Endothelial cell of umbilical vein (primary cell): ENCODE data around the gene MIS12. TPM values are rescaled to one million over a fixed set of nuclear protein-coding genes. Genes with fewer than 3 reads are reported as not detected.

Experiments
- BruUV-seq: library from RNA; stranded (reverse); fragments of 400-500 nt; replicated peaks from 2 replicates; lab custom pipeline; 2021; lab: Mats Ljungman, UMichigan
- CTCF ChIA-PET: fragments of 300-600, 350-600 bp; sonication (Branson Sonifier 250); formaldehyde crosslinking; loops from one replicate; lab custom pipeline; 2021; ENCODE audit warnings: antibody characterized with exemption, inconsistent platforms; lab: Charles Lee
- POLR2A ChIA-PET: fragments of 300-600, 350-600 bp; sonication (Branson Sonifier 250); formaldehyde crosslinking; loops from one replicate; lab custom pipeline; 2021; ENCODE audit warnings: antibody characterized with exemption, inconsistent platforms; lab: Charles Lee
- DNase-seq: peaks from one replicate; pipeline ENCODE4 v3.0.0-alpha.2; 2011; ENCODE audit warnings: low read depth, low spot score
- FAIRE-seq: peaks from 2 replicates; lab custom pipeline; 2011; peaks lifted over from hg19 to GRCh38; lab: Jason Lieb, UNC
- H2AFZ ChIP-seq: 2 replicates; pipeline ENCODE4 v1.6.0; 2012; ENCODE audit warnings: low read depth, low read length, control low read depth, inconsistent platforms
- H3K27ac ChIP-seq: 2 replicates; pipeline ENCODE4 v1.5.1; 2011; ENCODE audit warnings: low read depth, mild to moderate bottlenecking, control low read depth, low read length, moderate library complexity; ENCODE audit not compliant: insufficient read depth
- H3K27me3 ChIP-seq, 2 experiments: 2 replicates each; pipeline versions ENCODE4 v1.6.0 to v1.6.1; 2011; ENCODE audit warnings: low read length in 2 of 2, mixed read lengths in 1 of 2; ENCODE audit not compliant: control insufficient read depth in 2 of 2, insufficient read depth in 2 of 2
- H3K36me3 ChIP-seq, 2 experiments: 2 replicates in 1 of 2; 3 replicates in 1 of 2; pipeline ENCODE4 v1.5.1; 2011; ENCODE audit warnings: low read length in 2 of 2, mild to moderate bottlenecking in 1 of 2, moderate library complexity in 1 of 2; ENCODE audit not compliant: control insufficient read depth in 2 of 2, insufficient read depth in 2 of 2; ENCODE audit errors: extremely low read depth in 1 of 2
- H3K4me1 ChIP-seq: 3 replicates; pipeline ENCODE4 v1.5.1; 2011; ENCODE audit warnings: mild to moderate bottlenecking, low read length; ENCODE audit not compliant: control insufficient read depth, insufficient read depth; ENCODE audit errors: extremely low read depth
- H3K4me2 ChIP-seq: 2 replicates; pipeline ENCODE4 v1.6.1; 2011; ENCODE audit warnings: low read length, control low read depth, mixed read lengths; ENCODE audit not compliant: insufficient read depth
- H3K4me3 ChIP-seq, 3 experiments: fragments of 200-600 bp in 1 of 3; sonication (generic), shearing (Covaris generic) in 1 of 3; replicated peaks in 1 of 3; 2 replicates each; pipeline ENCODE4 v1.5.1; 2011 to 2016; ENCODE audit warnings: control low read depth in 3 of 3, low read length in 3 of 3, mild to moderate bottlenecking in 2 of 3, inconsistent platforms in 1 of 3, low read depth in 1 of 3, moderate library complexity in 1 of 3; ENCODE audit not compliant: insufficient read depth in 1 of 3
- H3K79me2 ChIP-seq: 2 replicates; pipeline ENCODE4 v1.6.0; 2012; ENCODE audit warnings: low read length, inconsistent platforms; ENCODE audit not compliant: control insufficient read depth, insufficient read depth
- H3K9ac ChIP-seq: replicated peaks from 2 replicates; pipeline ENCODE3; 2011; ENCODE audit warnings: low read length, control low read depth; ENCODE audit not compliant: insufficient read depth; ENCODE audit errors: extremely low read depth
- H3K9me1 ChIP-seq: replicated peaks from 3 replicates; pipeline ENCODE4 v1.6.0; 2011; ENCODE audit warnings: mild to moderate bottlenecking, low read length; ENCODE audit not compliant: control insufficient read depth, insufficient read depth; ENCODE audit errors: extremely low read depth
- H3K9me3 ChIP-seq: replicated peaks from 2 replicates; pipeline ENCODE4 v1.5.1; 2012; ENCODE audit warnings: low read length, inconsistent platforms; ENCODE audit not compliant: control insufficient read depth, insufficient read depth
- H4K20me1 ChIP-seq: replicated peaks from 2 replicates; pipeline ENCODE3; 2011; ENCODE audit warnings: mild to moderate bottlenecking, low read length; ENCODE audit not compliant: control insufficient read depth, insufficient read depth; ENCODE audit errors: extremely low read depth
- CTCF ChIP-seq, 2 donors: IDR thresholded peaks; 1 replicate in 1 of 2; 2 replicates in 1 of 2; pipeline ENCODE4 v1.5.1; 2011; ENCODE audit warnings: low read length in 2 of 2, mild to moderate bottlenecking in 2 of 2, moderate library complexity in 2 of 2, control low read depth in 1 of 2, inconsistent platforms in 1 of 2, low read depth in 1 of 2; ENCODE audit not compliant: insufficient read depth in 1 of 2; ENCODE audit errors: extremely low read depth in 1 of 2
- EZH2 ChIP-seq: IDR thresholded peaks from 2 replicates; pipeline ENCODE4 v1.6.1; 2012; ENCODE audit warnings: borderline replicate concordance, low read depth, mild to moderate bottlenecking, moderate library complexity, low read length, inconsistent platforms; ENCODE audit not compliant: severe bottlenecking
- FOS ChIP-seq: IDR thresholded peaks from 2 replicates; pipeline ENCODE4 v1.6.1; 2011; ENCODE audit warnings: mild to moderate bottlenecking, low read length, moderate library complexity, borderline replicate concordance; ENCODE audit not compliant: insufficient read depth
- GATA2 ChIP-seq: IDR thresholded peaks from 2 replicates; pipeline ENCODE4 v1.7.0; 2011; ENCODE audit warnings: low read depth, mild to moderate bottlenecking, moderate library complexity, mixed read lengths, low read length; ENCODE audit not compliant: insufficient read length, insufficient read depth
- JUN ChIP-seq: IDR thresholded peaks from 2 replicates; pipeline ENCODE4 v1.6.1; 2011; ENCODE audit warnings: borderline replicate concordance, low read depth; ENCODE audit not compliant: insufficient read length, insufficient read depth
- MYC ChIP-seq: IDR thresholded peaks from one replicate; pipeline ENCODE4 v1.6.1; 2011; ENCODE audit warnings: mild to moderate bottlenecking, low read depth, low read length
- POLR2A ChIP-seq: IDR thresholded peaks from 2 replicates; pipeline ENCODE4 v1.6.1; 2012; ENCODE audit warnings: low read depth, mild to moderate bottlenecking, control low read depth, low read length
- POLR2AphosphoS5 ChIP-seq: IDR thresholded peaks from 2 replicates; pipeline ENCODE4 v1.6.1; 2012; ENCODE audit warnings: low read depth, mild to moderate bottlenecking, control low read depth, low read length, moderate library complexity; ENCODE audit not compliant: insufficient read depth
- dilution Hi-C: fragments of 300-500 bp; cut with MboI; formaldehyde crosslinking; loops from one replicate; pipeline ENCODE4 v1.15.0; 2019; ENCODE audit warnings: low sequenced_read_pairs; ENCODE audit not compliant: extremely low pct_ligation_motif_present
- intact Hi-C: fragments of 100-400 bp; cut with micrococcal nuclease; formaldehyde crosslinking; loops from one replicate; pipeline ENCODE4 v1.10.0; 2022
- polyA plus RNA-seq, 4 experiments: library from polyadenylated mRNA; depleted of rRNA in 3 of 4; stranded (reverse) in 3 of 4; unstranded in 1 of 4; fragments of >200 nt; gene quantifications; 2 replicates each; pipeline versions ENCODE4 v1.2.1 to v1.2.3, GENCODE V29; 2011 to 2012; ENCODE audit warnings: missing spikeins in 1 of 4
- total RNA-seq: library from RNA; stranded (reverse); gene quantifications from 2 replicates; pipeline ENCODE4 v1.2.3, GENCODE V29; 2021
- TF ChIP-seq, protein P1 (sequence below): IDR thresholded peaks from 2 replicates; pipeline ENCODE4 v1.6.1; 2011; ENCODE audit not compliant: insufficient read depth, insufficient read length

MIS12 gene
- total and polyA plus RNA-seq, 2 donors (not counting 3 experiments of a cell fraction or from before 2014, with no cell fraction given), result 8.3 to 20.1 TPM

DNA sequence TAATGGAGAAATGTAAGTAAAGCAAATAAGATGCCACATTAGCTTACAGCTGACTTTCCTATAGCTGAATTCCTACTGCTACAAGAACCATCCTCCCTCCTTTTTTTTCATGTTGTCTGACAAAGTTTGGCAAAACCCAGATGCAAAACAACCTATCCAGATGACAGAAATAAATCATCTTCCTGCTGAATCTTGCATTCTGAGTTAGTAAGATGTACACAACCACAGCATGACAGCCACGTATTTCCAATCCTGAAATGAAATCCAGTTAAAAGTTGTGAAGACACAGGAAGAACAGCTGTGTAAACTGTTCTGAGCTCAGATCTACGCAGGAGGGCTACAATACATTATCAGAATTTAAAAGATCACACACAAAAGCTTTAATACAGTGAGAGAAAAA, 12.5 kb upstream of the MIS12 start:
- no peak for TF ChIP-seq EZH2
- no peak for TF ChIP-seq JUN
- TF ChIP-seq, protein P1, sequence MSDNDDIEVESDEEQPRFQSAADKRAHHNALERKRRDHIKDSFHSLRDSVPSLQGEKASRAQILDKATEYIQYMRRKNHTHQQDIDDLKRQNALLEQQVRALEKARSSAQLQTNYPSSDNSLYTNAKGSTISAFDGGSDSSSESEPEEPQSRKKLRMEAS, result no peak
- no peaks in the 10 kb centered on the region for H3K4me1 ChIP-seq
- no peak for FAIRE-seq
- no peak overlapping the region for H3K4me2 ChIP-seq
- BruUV-seq, result no TSS peak
- H3K4me3 ChIP-seq, result no peak overlapping the region
- peaks cover 15 to 28% of the 10 kb centered on the region in 2 experiments for H3K36me3 ChIP-seq
- CTCF ChIA-PET, result no interaction called here
- H3K27me3 ChIP-seq, result no peaks in the 10 kb centered on the region
- no peak overlapping the region for H2AFZ ChIP-seq
- intact Hi-C loops (no loop called here), dilution Hi-C loops (no loop called here)
- H3K9me1 ChIP-seq, result no peaks in the 10 kb centered on the region
- no peak overlapping the region for H3K9ac ChIP-seq
- H3K9me3 ChIP-seq, result no peaks in the 10 kb centered on the region
- no peaks in the 10 kb centered on the region for H4K20me1 ChIP-seq
- peaks cover 2% of the 10 kb centered on the region for H3K79me2 ChIP-seq
- POLR2A ChIA-PET, result interaction anchor here (0.6 kb wide), 1 partner anchor 24 kb away, joined by 6 read pairs; no protein-coding TSS in a partner anchor
- no peak for DNase-seq
- H3K27ac ChIP-seq, result no peak overlapping the region

GRCh38 chr17:5478992-5479391, 7.4 kb upstream of the MIS12 start:
- no peak overlapping the region for H3K27ac ChIP-seq
- H3K79me2 ChIP-seq, result peaks cover 24% of the 10 kb centered on the region
- no peaks in the 10 kb centered on the region for H3K27me3 ChIP-seq
- POLR2A ChIA-PET, result no interaction called here
- no peak overlapping the region for H3K4me2 ChIP-seq
- H4K20me1 ChIP-seq, result no peaks in the 10 kb centered on the region
- H3K9ac ChIP-seq, result no peak overlapping the region
- no peak for DNase-seq
- H2AFZ ChIP-seq, result no peak overlapping the region
- TF ChIP-seq, protein P1, result no peak
- no peak for TF ChIP-seq GATA2
- TF ChIP-seq FOS, result no peak
- no peak for TF ChIP-seq EZH2
- TF ChIP-seq POLR2AphosphoS5, result no peak
- no peak for TF ChIP-seq MYC
- TF ChIP-seq JUN, result no peak
- no peak for TF ChIP-seq CTCF (IDR thresholded peaks at IDR 0.05; ENCODE audit: extremely low read depth in 1 of 2, insufficient read depth in 1 of 2, low read depth in 1 of 2, low read length in 2 of 2)
- TF ChIP-seq POLR2A, result no peak
- no peak overlapping the region for H3K4me3 ChIP-seq
- BruUV-seq, result no TSS peak
- FAIRE-seq, result no peak
- dilution Hi-C loops, result no loop called here
- no peaks in the 10 kb centered on the region for H3K9me3 ChIP-seq
- CTCF ChIA-PET, result interaction anchor here (1.3 kb wide), 1 partner anchor 40 kb away, joined by 4 read pairs; the partner anchor contains the start of gene C1QBP
- intact Hi-C loops, result no loop called here
- H3K36me3 ChIP-seq, result peaks cover 25 to 45% of the 10 kb centered on the region in 2 experiments
- H3K4me1 ChIP-seq, result no peaks in the 10 kb centered on the region
- H3K9me1 ChIP-seq, result no peaks in the 10 kb centered on the region
